ENCODE results near the gene CX3CR1.
"Not testable (repeated sequence)": the region's sequence is repeated elsewhere in the genome, so short reads cannot be mapped to it uniquely, and the experiment has no call there.

DNA sequence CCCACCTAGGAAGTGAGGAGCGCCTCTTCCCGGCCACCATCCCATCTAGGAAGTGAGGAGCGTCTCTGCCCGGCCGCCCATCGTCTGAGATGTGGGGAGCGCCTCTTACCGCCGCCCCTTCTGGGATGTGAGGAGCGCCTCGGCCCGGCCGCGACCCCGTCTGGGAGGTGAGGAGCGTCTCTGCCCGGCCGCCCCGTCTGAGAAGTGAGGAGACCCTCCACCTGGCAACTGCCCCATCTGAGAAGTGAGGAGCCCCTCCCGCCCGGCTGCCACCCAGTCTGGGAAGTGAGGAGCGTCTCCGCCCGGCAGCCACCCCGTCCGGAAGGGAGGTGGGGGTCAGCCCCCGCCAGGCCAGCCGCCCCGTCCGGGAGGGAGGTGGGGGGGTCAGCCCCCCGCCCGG, 52.2 kb downstream of the CX3CR1 start:
- not testable (repeated sequence) for TF ChIP-seq POLR2A, POLR2AphosphoS5, EP300 (IDR thresholded peaks at IDR 0.05)
- TF ChIP-seq, protein P1, sequence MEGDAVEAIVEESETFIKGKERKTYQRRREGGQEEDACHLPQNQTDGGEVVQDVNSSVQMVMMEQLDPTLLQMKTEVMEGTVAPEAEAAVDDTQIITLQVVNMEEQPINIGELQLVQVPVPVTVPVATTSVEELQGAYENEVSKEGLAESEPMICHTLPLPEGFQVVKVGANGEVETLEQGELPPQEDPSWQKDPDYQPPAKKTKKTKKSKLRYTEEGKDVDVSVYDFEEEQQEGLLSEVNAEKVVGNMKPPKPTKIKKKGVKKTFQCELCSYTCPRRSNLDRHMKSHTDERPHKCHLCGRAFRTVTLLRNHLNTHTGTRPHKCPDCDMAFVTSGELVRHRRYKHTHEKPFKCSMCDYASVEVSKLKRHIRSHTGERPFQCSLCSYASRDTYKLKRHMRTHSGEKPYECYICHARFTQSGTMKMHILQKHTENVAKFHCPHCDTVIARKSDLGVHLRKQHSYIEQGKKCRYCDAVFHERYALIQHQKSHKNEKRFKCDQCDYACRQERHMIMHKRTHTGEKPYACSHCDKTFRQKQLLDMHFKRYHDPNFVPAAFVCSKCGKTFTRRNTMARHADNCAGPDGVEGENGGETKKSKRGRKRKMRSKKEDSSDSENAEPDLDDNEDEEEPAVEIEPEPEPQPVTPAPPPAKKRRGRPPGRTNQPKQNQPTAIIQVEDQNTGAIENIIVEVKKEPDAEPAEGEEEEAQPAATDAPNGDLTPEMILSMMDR (IDR thresholded peaks at IDR 0.05) = not testable (repeated sequence)
